ENCODE measurements around the gene ZNF552.
"Not testable (repeated sequence)": the region's sequence is repeated elsewhere in the genome, so short reads cannot be mapped to it uniquely, and the experiment has no call there.

The ZNF552 gene

GRCh38 chr19:57817976-57818375, 3.3 kb upstream of the ZNF552 start:
- DNase-seq = no peak

GRCh38 chr19:57816652-57817051, 1.9 kb upstream of the ZNF552 start:
- no peak for DNase-seq

GRCh38 chr19:57815247-57816075, 748 bp upstream of the ZNF552 start:
- DNase-seq = no peak

- no peak for DNase-seq
Observed at GRCh38 chr19:57813919-57814504, 701 bp downstream of the ZNF552 start.

GRCh38 chr19:57812975-57813820, 1.5 kb downstream of the ZNF552 start:
- DNase-seq = not testable (repeated sequence)

GRCh38 chr19:57812226-57812625, 2.5 kb downstream of the ZNF552 start:
- no peak for DNase-seq

- DNase-seq = not testable (repeated sequence)
Observed at GRCh38 chr19:57810410-57811295, 4.1 kb downstream of the ZNF552 start.

- no peak for DNase-seq
Observed at GRCh38 chr19:57807541-57807940, 7.2 kb downstream of the ZNF552 start.

- DNase-seq = no peak
Observed at GRCh38 chr19:57803594-57804325, 11.0 kb downstream of the ZNF552 start.

GRCh38 chr19:57803265-57803593, 11.5 kb downstream of the ZNF552 start:
- no peak for DNase-seq

- no peak for DNase-seq
Observed at GRCh38 chr19:57802269-57802668, 12.4 kb downstream of the ZNF552 start.

- no peak for DNase-seq
Observed at GRCh38 chr19:57800696-57801095, 14.0 kb downstream of the ZNF552 start.

- DNase-seq = not testable (repeated sequence)
Observed at GRCh38 chr19:57796580-57796979, 18.1 kb downstream of the ZNF552 start.

GRCh38 chr19:57789288-57789687, 25.4 kb downstream of the ZNF552 start:
- DNase-seq = no peak

- DNase-seq = no peak
Observed at GRCh38 chr19:57788114-57788692, 26.5 kb downstream of the ZNF552 start.

- no peak for DNase-seq
Observed at GRCh38 chr19:57786906-57787305, 27.8 kb downstream of the ZNF552 start.

- no peak for DNase-seq
Observed at GRCh38 chr19:57786286-57786685, 28.4 kb downstream of the ZNF552 start.

GRCh38 chr19:57779220-57779845, 35.4 kb downstream of the ZNF552 start:
- DNase-seq = no peak

- no peak for DNase-seq
Observed at GRCh38 chr19:57778336-57778735, 36.4 kb downstream of the ZNF552 start.

- DNase-seq = no peak
Observed at GRCh38 chr19:57776764-57777296, 37.9 kb downstream of the ZNF552 start.

GRCh38 chr19:57773488-57773887, 41.2 kb downstream of the ZNF552 start:
- DNase-seq = no peak
